BJ (cell line): ENCODE measurements around the gene PLA2R1. TPM values are rescaled to one million over a fixed set of nuclear protein-coding genes. Genes with fewer than 3 reads are reported as not detected.
A peak's percentile ranks its signal among the peaks of the same experiment; 100 is the strongest.

Source experiments
- CTCF ChIA-PET: fragments of 350-600 bp; formaldehyde crosslinking; extraction: SDS; loops from one replicate; lab custom pipeline; 2021; ENCODE audit warnings: antibody characterized with exemption, inconsistent platforms; lab: Yijun Ruan, JAX
- POLR2A ChIA-PET: fragments of 300-600 bp; sonication (Branson Sonifier 250); formaldehyde crosslinking; extraction: SDS; loops from one replicate; lab custom pipeline; 2021; ENCODE audit warnings: antibody characterized with exemption; lab: Charles Lee
- DNase-seq: peaks from one replicate; pipeline ENCODE4 v3.0.0-alpha.2; 2011; ENCODE audit warnings: low read depth
- H3K27me3 ChIP-seq: 2 replicates; pipeline ENCODE4 v1.6.0; 2011; ENCODE audit warnings: low read length; ENCODE audit not compliant: control insufficient read depth, insufficient read depth
- H3K36me3 ChIP-seq: 2 replicates; pipeline ENCODE4 v1.5.1; 2011; ENCODE audit warnings: low read length; ENCODE audit not compliant: control insufficient read depth, insufficient read depth
- H3K4me3 ChIP-seq: 2 replicates; pipeline ENCODE4 v1.5.1; 2011; ENCODE audit warnings: low read depth, mild to moderate bottlenecking, control low read depth, low read length
- polyA plus RNA-seq: library from polyadenylated mRNA; depleted of rRNA; stranded (reverse); fragments of >200 nt; gene quantifications from 2 replicates; pipeline ENCODE4 v1.2.3, GENCODE V29; 2011
- TF ChIP-seq, protein P1 (sequence below): IDR thresholded peaks from 2 replicates; pipeline ENCODE4 v1.5.1; 2011; ENCODE audit warnings: low read depth, mild to moderate bottlenecking, control low read depth, inconsistent platforms, low read length, moderate library complexity; ENCODE audit not compliant: insufficient read depth

PLA2R1 gene
- polyA plus RNA-seq, 1 experiment: 9.5 TPM

- H3K27me3 ChIP-seq: 0 out of 2 replicates have a peak, but pooled peaks cover 1% of the 10 kb centered on the region
- POLR2A ChIA-PET: no interaction called here
- no peaks in the 10 kb centered on the region for H3K36me3 ChIP-seq
- H3K4me3 ChIP-seq: no peak overlapping the region
- no peak for DNase-seq
- TF ChIP-seq, protein P1, sequence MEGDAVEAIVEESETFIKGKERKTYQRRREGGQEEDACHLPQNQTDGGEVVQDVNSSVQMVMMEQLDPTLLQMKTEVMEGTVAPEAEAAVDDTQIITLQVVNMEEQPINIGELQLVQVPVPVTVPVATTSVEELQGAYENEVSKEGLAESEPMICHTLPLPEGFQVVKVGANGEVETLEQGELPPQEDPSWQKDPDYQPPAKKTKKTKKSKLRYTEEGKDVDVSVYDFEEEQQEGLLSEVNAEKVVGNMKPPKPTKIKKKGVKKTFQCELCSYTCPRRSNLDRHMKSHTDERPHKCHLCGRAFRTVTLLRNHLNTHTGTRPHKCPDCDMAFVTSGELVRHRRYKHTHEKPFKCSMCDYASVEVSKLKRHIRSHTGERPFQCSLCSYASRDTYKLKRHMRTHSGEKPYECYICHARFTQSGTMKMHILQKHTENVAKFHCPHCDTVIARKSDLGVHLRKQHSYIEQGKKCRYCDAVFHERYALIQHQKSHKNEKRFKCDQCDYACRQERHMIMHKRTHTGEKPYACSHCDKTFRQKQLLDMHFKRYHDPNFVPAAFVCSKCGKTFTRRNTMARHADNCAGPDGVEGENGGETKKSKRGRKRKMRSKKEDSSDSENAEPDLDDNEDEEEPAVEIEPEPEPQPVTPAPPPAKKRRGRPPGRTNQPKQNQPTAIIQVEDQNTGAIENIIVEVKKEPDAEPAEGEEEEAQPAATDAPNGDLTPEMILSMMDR: no peak
- CTCF ChIA-PET: interaction anchor here (0.5 to 1.6 kb wide), 4 partner anchors 11 to 457 kb away, joined by 3 to 5 read pairs (median 4); no protein-coding TSS in a partner anchor
Measured at GRCh38 chr2:160077912-160078810, 15.7 kb upstream of the PLA2R1 start.

- POLR2A ChIA-PET: no interaction called here
- CTCF ChIA-PET: interaction anchor here (0.6 to 1.6 kb wide), 5 partner anchors 15 to 893 kb away, joined by 3 to 4 read pairs (median 3); partner anchors contain the start of gene PLA2R1
- Histone ChIP-seq H3K27me3 (peaks cover 4% of the 10 kb centered on the region; the same call in 1 of the 2 replicates), H3K36me3 (no peaks in the 10 kb centered on the region), H3K4me3 (no peak overlapping the region)
- DNase-seq: no peak
- TF ChIP-seq, protein P1: no peak
Measured at GRCh38 chr2:160076914-160077313, 14.5 kb upstream of the PLA2R1 start.

DNA sequence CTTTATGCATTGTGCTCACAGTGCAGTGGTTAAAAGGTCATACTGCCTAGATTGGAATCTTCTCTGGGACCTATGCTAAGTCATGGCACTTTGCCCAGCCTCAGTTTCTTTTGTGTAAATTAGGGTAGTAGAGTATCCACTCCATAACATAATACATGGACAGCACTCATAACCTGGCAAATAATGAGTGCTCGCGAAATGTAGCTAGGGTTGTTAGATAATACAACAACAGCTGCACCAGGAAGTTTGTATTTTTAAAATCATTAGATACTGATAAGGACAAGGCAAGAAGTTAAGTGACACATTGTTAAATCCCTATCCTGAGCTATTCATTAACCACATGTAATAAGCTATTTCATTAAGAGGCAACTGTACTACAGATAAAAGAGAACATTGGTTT is 13.8 kb upstream of the PLA2R1 start:
- DNase-seq: no peak
- ChIA-PET CTCF (interaction anchor here (0.6 to 1.6 kb wide), 6 partner anchors 8 to 987 kb away, joined by 3 to 6 read pairs (median 3); partner anchors contain the start of gene PLA2R1), POLR2A (no interaction called here)
- H3K36me3 ChIP-seq: no peaks in the 10 kb centered on the region
- peaks cover 4% of the 10 kb centered on the region; the same call in 1 of the 2 replicates for H3K27me3 ChIP-seq
- H3K4me3 ChIP-seq: no peak overlapping the region
- TF ChIP-seq, protein P1: no peak

- Histone ChIP-seq H3K36me3 (no peaks in the 10 kb centered on the region), H3K27me3 (peaks cover 4% of the 10 kb centered on the region; the same call in 1 of the 2 replicates), H3K4me3 (no peak overlapping the region)
- ChIA-PET POLR2A (no interaction called here), CTCF (interaction anchor here (1.1 to 1.4 kb wide), 4 partner anchors 9 to 988 kb away, joined by 3 to 6 read pairs (median 4); no protein-coding TSS in a partner anchor)
- peak; percentile 95 for DNase-seq
- TF ChIP-seq, protein P1: no peak
Measured at GRCh38 chr2:160075171-160075570, 12.8 kb upstream of the PLA2R1 start.

DNA sequence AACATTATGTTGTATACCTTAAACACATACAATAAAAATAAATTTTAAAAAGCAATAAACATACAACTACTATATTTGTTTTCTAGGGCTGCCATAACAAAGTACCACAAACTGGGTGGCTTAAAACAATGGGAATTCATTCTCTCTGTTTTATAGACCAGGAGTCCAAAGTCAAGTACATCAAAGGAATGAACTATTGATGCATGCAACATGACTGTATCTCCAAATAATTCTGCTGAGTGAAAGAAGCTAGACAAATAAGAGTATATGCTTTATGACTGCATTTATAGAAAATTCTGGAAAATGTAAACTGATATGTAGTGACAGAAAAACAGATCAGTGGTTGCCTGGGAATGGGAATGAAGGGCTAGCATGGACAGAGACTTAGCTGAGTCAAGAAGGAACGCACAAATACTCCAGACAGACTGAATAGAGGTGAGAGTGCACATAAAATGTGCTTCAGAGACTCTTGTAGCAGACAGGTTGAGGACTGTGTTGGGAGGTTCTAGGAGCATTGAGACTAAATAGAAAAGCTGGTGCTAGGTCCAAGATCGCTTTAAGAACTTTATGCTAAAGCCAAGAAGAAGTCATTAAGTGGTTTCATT is 11.0 kb upstream of the PLA2R1 start:
- H3K4me3 ChIP-seq: no peak overlapping the region
- H3K27me3 ChIP-seq: peaks cover 4% of the 10 kb centered on the region; the same call in 1 of the 2 replicates
- H3K36me3 ChIP-seq: no peaks in the 10 kb centered on the region
- CTCF ChIA-PET: no interaction called here
- no peak for DNase-seq
- TF ChIP-seq, protein P1: no peak
- POLR2A ChIA-PET: no interaction called here
